Body of pancreas (tissue), 4 donors: Measurements from ENCODE around the gene FMNL2.

Experiments used
- CTCF ChIP-seq, 7 experiments: fragments of 450-650 bp in 4 of 7; fragments of 200-600 bp in 3 of 7; sonication (generic) in 3 of 7; IDR thresholded peaks; one replicate each; pipeline ENCODE4 v1.5.1; 2016 to 2019; ENCODE audit warnings: antibody characterized with exemption in 7 of 7
- POLR2A ChIP-seq, 3 donors: fragments of 450-650 bp; IDR thresholded peaks; one replicate each; pipeline ENCODE4 v1.6.1; 2016; ENCODE audit warnings: antibody characterized with exemption in 3 of 3, mild to moderate bottlenecking in 2 of 3

DNA sequence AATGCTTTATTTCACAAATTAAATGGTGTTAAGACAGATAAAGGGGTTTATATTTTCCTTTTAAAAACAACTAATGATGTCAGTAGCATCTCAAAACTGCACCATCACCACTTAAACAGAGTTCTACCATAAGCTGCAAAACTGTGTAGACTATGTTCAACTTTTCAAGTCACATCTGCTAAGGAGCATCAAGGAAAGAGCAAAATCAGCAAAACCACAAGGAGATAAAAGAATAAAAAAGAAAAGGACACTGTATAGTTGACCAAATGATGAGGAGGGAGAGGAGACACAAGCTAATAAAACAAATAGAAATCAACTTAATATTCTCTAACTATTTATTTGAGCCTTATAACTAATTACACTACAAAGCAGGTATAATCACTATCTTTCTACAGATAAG lies 348.4 kb downstream of the FMNL2 start:
- TF ChIP-seq CTCF (IDR thresholded peaks at IDR 0.05) = no peak
- TF ChIP-seq POLR2A (IDR thresholded peaks at IDR 0.05) = no peak
